KOPT-K1 (cell line): ENCODE measurements around the gene RNASEH2A.
A peak's percentile ranks its signal among the peaks of the same experiment; 100 is the strongest.

ENCODE experiments used
- H3K27ac ChIP-seq: fragments of 200-600 bp; sonication (generic); 2 replicates; pipeline ENCODE4 v1.5.1; 2016; ENCODE audit warnings: antibody characterized with exemption, mild to moderate bottlenecking, low read depth, low read length; ENCODE audit not compliant: poor library complexity, severe bottlenecking
- H3K36me3 ChIP-seq: fragments of 200-600 bp; sonication (generic); 2 replicates; pipeline ENCODE4 v1.5.1; 2017; ENCODE audit warnings: antibody characterized with exemption, mild to moderate bottlenecking, low read length, moderate library complexity; ENCODE audit not compliant: insufficient read depth
- H3K9me3 ChIP-seq: fragments of 200-600 bp; sonication (generic); 2 replicates; pipeline ENCODE4 v1.5.1; 2017; ENCODE audit warnings: antibody characterized with exemption, low read length, mild to moderate bottlenecking; ENCODE audit not compliant: insufficient read depth, poor library complexity, severe bottlenecking

Gene RNASEH2A

DNA sequence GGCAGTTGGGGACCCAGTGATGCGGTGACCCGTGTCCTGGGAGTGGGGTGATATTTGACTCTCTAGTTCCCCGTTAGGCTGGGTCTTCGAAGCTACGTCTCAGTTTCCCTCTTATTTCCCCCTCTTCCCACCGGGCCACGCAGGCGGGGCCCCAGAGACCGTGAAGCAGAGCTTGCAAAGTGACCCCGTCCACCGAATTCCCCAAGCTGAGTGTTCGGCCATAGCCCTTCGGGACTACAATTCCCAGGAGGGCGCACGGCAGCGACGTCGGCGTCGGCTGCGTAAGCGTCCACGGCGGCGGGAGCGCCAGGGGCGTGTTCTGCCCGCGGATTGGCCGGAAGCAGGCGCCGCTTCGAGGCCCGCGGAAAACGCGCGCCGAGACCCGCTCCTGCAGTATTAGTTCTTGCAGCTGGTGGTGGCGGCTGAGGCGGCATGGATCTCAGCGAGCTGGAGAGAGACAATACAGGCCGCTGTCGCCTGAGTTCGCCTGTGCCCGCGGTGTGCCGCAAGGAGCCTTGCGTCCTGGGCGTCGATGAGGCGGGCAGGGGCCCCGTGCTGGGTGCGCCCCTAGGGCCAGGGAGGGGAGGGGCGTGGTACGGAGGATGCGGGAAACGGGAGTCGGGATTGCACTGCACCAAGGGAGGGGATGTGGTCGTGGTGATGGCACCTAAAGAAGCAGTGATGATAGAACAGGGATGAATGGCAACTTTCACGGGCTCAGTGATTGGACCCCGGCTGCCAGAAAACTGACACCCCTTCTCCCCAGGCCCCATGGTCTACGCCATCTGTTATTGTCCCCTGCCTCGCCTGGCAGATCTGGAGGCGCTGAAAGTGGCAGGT lies at the start of gene RNASEH2A:
Gene RNASEH2A, plus strand, starts transcription at position 343 of the 840 bp plus-strand sequence. Its CDS starts 90 bp downstream, at position 433.
- Histone ChIP-seq H3K27ac (peak within 1 kb of the TSS; percentile 77), H3K9me3 (no peaks in the 10 kb centered on the region), H3K36me3 (peaks cover 36% of the 10 kb centered on the region)

- no peak overlapping the region for H3K27ac ChIP-seq
Measured at GRCh38 chr19:12757544-12758274, 48.7 kb upstream of the RNASEH2A start.

DNA sequence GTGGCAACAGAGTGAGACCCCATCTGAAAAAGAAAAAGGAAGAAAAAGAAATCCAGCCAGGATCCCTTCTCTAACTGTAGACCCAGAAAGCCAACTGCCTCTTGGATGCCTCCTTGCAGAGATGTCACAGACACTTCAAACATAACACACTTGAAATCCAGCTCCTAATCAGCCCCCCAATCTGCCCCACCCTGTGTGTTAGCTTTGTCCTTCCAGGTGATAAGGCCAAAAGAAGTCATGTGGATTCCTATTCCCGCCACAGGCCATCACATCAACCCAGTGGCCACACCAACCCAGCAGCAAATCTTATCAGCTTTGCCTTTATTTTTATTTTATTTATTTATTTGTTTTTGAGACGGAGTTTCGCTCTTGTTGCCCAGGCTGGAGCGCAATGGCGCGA lies 46.7 kb upstream of the RNASEH2A start:
- H3K27ac ChIP-seq = no peak overlapping the region
- H3K9me3 ChIP-seq = no peaks in the 10 kb centered on the region
- H3K36me3 ChIP-seq = no peaks in the 10 kb centered on the region

More at GRCh38 chr19:12757544-12758274, 48.7 kb upstream of the RNASEH2A start:
- H3K36me3 ChIP-seq = no peaks in the 10 kb centered on the region
- H3K9me3 ChIP-seq = no peaks in the 10 kb centered on the region

DNA sequence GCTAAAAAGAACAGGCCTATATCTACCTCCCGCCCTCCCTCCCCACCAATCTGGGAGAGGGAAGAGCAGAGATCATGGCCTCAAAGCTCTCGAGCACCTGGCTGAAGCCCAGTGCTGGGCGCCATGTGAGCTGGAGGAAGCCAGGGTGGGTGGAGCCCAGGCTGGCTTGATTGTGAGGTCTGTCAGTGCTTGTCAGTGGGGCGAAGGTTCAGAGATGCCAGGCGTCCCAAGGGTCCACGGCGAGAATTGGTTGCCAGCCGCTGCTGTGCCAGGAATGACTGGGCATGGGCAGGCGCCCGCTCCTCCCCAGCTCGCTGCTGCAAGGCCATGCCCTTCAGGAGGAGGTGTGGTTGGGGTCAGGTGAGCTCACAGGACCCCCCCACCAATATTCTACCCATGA lies 43.3 kb upstream of the RNASEH2A start:
- no peak overlapping the region for H3K27ac ChIP-seq
- no peaks in the 10 kb centered on the region for H3K36me3 ChIP-seq
- no peaks in the 10 kb centered on the region for H3K9me3 ChIP-seq

DNA sequence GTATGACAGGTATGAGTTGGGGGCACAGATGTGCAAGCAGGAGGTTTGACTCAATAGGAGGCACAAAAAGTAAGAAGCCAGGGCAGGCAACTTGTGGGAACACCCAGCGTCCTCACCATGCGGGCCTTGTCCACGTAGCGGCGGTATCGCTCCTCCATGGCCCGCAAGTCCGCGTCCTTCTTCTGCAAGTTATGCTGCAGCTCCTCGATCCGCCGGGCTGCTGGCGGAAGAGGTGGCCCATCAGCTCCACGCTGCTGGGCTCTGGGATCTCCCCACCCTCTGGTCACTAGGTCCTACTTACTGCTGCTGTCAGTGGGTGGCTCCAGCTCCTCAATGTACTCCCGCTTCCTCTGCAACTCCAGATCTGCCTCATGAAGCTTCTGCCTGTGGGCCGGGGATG lies 41.7 kb upstream of the RNASEH2A start:
- Histone ChIP-seq H3K9me3 (no peaks in the 10 kb centered on the region), H3K36me3 (no peaks in the 10 kb centered on the region), H3K27ac (no peak overlapping the region)

DNA sequence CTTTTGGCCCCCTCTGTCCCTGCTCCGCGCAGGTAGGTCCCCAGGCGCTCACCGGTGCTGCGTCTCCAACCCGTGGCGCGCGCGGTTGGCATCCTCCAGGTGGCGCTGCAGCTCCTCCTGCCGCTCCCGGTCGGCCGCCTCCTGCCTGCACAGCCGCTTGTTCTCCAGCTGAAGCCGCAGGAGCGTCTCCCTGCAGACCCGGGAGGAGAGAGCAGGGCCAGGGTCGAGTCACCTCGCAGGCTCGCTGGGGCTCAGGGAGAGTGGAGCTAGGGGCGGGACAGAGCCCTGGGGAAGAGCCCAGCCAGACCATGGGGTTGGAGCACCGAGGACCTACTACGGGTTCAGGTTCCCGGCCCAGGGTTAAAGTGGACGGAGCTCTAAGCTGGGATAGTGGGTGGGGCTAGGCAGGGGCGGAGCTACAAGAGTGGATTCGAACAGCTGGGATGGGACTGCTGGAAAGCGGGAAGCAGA lies 40.3 kb upstream of the RNASEH2A start:
- Histone ChIP-seq H3K27ac (no peak overlapping the region), H3K9me3 (no peaks in the 10 kb centered on the region), H3K36me3 (no peaks in the 10 kb centered on the region)

DNA sequence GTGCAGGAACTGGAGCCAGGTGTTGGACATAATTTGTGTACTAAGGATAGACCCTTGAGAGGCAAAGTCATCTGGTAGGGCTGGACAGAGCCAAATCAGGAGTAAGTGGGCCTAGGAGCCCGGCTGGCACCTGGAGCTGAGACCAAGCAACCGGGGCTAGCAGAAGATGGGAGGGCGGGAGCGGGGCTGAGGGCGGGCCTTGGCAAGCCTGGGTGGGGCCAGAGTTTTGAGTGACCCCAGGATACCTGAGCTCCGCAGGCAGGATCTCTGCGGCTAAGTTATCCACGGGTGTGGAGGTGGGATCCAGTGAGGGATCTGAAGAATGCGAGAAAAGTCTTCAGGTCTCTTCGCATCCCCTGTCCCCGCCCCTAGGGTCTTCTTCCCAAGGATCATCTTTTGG lies 39.2 kb upstream of the RNASEH2A start:
- no peak overlapping the region for H3K27ac ChIP-seq
- no peaks in the 10 kb centered on the region for H3K9me3 ChIP-seq
- no peaks in the 10 kb centered on the region for H3K36me3 ChIP-seq

GRCh38 chr19:12767666-12768065 lies 38.7 kb upstream of the RNASEH2A start:
- H3K36me3 ChIP-seq = no peaks in the 10 kb centered on the region
- no peak overlapping the region for H3K27ac ChIP-seq
- H3K9me3 ChIP-seq = no peaks in the 10 kb centered on the region

GRCh38 chr19:12769689-12770088 lies 36.7 kb upstream of the RNASEH2A start:
- Histone ChIP-seq H3K36me3 (no peaks in the 10 kb centered on the region), H3K9me3 (no peaks in the 10 kb centered on the region), H3K27ac (no peak overlapping the region)

DNA sequence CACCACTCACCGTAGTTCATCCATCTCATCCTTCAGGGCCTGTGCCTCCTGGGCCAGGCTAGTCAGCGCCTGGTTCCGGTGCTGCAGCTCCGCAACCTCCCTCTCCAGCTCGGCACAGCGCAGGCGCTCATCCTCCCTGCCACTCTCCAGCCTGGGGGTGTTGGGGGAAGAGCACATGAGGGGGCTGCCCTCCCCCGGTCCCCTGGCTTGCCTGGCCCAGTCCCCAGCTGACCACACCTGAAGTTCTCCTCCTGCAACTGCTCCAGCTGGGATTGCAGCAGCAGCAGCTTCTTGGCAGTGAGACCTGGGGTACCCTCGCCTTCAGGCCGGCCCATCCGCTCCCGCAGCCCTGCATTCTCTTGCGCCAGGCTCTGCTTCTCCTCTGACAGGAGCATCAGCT lies 35.5 kb upstream of the RNASEH2A start:
- no peaks in the 10 kb centered on the region for H3K36me3 ChIP-seq
- H3K27ac ChIP-seq = no peak overlapping the region
- H3K9me3 ChIP-seq = no peaks in the 10 kb centered on the region

DNA sequence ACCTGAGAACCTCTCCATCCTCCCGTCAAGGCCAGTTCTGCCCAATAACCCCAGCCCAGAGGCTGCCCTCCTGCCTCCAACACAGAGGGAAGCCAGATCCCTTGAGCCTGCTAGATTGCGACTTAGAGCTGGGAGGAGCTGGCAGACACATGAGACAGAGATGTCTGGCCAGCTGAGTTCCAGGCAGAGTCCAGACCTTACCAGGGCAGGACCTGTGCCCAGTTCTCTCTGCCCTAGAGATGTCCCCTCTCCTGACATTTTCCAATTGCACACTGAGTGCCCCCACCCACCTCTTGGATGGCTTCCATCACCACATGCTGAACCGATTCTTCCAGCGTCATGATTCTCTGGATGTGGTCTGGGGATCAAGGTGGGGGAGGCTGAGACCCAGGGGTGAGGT lies 34.1 kb upstream of the RNASEH2A start:
- H3K9me3 ChIP-seq = no peaks in the 10 kb centered on the region
- no peaks in the 10 kb centered on the region for H3K36me3 ChIP-seq
- no peak overlapping the region for H3K27ac ChIP-seq

- no peaks in the 10 kb centered on the region for H3K9me3 ChIP-seq
- no peaks in the 10 kb centered on the region for H3K36me3 ChIP-seq
- H3K27ac ChIP-seq = no peak overlapping the region
Measured at GRCh38 chr19:12773571-12773970, 32.8 kb upstream of the RNASEH2A start.

DNA sequence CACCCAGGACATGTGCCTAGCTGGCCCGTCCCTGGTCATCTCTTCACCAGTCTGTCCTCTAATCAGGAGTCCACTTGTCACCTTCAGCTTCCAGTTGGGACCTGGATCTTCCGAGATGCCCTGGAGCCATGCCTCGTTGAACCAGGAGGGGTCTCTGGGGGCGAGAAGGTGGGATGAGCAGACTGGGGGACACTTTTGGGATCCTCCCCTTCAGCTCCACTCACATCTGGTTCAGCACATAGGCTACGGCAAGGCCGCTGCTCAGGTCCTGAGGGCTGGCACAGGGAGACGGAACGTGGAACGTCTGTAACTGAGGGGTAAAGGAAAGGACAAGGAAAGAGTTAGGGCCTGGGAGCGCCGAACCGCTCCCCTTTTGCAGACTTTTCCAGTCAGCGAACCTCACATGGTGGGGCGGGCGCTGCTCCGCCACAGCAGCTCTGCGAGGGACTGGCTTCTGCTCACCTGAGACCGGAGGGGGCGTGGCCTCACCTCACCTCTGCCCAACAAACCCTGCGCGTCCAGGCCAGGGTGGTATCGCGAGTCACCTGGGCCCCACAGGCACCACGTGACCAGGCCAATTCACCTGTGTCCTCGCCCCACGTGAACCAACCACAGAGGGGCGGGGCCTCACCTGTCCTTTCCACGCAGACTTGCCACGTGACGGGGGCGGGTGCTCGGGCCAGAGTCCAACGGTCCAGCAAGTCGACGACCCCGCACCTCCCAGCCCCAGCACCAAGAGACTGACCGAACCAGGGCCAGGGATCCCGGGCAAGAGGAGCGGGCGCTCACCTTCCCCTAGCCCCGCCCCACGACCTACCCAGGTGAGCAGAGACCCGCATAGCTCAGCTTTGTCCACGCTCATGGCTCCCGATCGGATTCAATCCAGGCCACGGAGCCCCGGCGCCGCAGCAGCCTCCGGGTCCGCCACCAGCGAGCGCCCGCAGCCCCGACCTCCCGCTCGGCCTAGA lies 31.5 kb upstream of the RNASEH2A start, which contains the start of gene HOOK2:
Gene HOOK2, minus strand, starts transcription at position 965 of the 968 bp plus-strand sequence. Its CDS starts 103 bp downstream, at position 862.
- peak within 1 kb of the TSS; percentile 33 for H3K27ac ChIP-seq

GRCh38 chr19:12777217-12778016 lies 29.0 kb upstream of the RNASEH2A start:
- Histone ChIP-seq H3K9me3 (no peaks in the 10 kb centered on the region), H3K36me3 (no peaks in the 10 kb centered on the region), H3K27ac (peak overlapping the region; percentile 82)

More for the DNA sequence above, 31.5 kb upstream of the RNASEH2A start, which contains the start of gene HOOK2:
- Histone ChIP-seq H3K9me3 (no peaks in the 10 kb centered on the region), H3K36me3 (no peaks in the 10 kb centered on the region)
